Retinal pigment epithelial cell (primary cell): Measurements from ENCODE around the gene TNFAIP8.

Experiments
- DNase-seq: peaks from one replicate; pipeline ENCODE4 v3.0.0-alpha.2; 2010; ENCODE audit warnings: low read depth
- H3K4me3 ChIP-seq: 2 replicates; pipeline ENCODE4 v1.5.1; 2011; ENCODE audit warnings: mild to moderate bottlenecking, low read length, control low read depth, moderate library complexity
- CTCF ChIP-seq: conservative IDR thresholded peaks from 2 replicates; pipeline ENCODE4 v1.5.1; 2011; ENCODE audit warnings: low read depth, low read length, control low read depth, inconsistent platforms

The TNFAIP8 gene

DNA sequence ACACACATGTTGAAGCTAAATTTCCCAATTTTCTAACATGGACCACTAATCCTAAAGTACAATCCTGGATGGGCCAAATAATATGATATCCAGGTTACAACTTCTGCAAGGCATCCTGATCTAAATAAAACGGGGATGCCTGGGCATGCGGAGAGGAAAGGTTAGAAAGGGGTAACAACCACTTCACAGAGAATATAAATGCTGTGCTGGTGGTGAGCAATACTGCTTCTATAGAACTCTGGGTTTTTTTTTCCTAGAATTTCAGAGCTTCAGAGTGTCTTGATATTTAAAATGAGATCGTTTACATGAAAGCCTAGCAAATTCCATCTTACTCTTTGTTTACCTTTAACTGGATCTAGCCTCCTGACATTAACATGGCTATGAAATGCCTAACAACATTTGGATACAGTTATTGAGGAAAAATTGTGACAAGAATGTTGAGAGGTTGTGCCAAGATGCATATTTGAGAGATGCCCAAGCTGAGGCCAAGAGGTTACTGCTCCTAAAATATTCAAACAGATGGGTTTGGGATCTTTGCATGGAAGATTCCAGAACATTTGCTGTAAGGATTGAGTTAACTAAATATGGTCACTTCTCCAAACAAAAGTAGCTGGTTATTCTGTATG, 22.4 kb downstream of the TNFAIP8 start:
- TF ChIP-seq CTCF: no peak
- no peak for DNase-seq
- no peak overlapping the region for H3K4me3 ChIP-seq

DNA sequence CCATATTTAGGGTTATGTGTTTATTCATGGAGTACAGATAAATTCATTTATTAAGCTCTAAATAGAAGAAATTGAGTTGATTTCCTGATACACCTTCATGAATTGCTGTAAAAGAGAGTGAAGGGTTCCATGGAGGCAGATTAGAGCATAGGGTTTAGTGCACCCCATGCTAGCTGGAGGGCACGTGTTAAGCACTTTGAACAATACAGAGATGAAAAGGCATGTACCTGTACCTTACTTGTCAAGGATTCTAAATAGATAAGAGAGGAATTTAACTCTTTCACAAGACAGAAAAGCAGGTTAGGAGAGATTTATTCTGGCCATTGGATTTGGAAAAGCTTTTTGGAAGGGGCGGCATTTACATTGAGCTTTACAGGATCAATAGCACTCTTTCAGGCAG, 23.3 kb downstream of the TNFAIP8 start:
- TF ChIP-seq CTCF: no peak
- DNase-seq: no peak
- H3K4me3 ChIP-seq: no peak overlapping the region

GRCh38 chr5:119379942-119380547, 24.2 kb downstream of the TNFAIP8 start:
- TF ChIP-seq CTCF: no peak
- H3K4me3 ChIP-seq: no peak overlapping the region
- no peak for DNase-seq

DNA sequence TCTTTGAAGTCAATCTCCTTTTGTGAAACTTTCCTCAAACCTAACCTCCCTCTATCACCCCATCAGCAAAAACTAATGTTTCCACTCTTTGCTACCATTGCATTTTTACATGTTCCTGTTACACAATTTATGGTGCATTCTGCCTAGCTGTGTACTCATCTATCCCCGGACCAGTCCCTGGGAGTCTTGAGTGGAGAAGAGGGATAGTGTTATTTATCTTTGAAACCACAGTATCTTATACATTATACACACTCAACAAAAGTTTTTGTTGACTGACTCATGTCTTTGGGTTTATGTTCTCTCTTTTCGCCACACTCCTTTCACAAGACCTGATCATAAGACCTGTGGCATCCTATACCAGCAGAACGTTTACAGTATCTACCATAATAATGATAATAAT, 26.4 kb downstream of the TNFAIP8 start:
- no peak for DNase-seq
- TF ChIP-seq CTCF: no peak
- no peak overlapping the region for H3K4me3 ChIP-seq

DNA sequence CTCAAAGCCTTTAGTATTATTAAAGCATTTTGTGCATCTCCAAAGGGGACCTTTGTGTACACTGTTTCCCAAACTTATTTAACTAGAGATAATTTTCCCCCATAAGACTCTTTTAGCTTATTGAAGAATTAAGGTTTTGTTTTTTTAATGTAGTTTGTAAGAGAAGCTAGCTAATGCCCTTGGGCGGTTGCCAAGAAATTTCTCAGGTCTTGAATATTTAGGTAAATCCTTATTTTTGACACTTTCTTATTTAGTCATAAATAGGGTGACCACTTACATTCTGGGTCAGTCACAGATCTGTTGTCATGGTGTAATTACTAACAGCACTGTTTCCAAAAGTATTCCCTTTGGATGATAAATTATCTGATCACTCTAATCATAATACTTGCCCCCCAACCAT, 27.2 kb downstream of the TNFAIP8 start:
- TF ChIP-seq CTCF: no peak
- H3K4me3 ChIP-seq: no peak overlapping the region
- DNase-seq: no peak

GRCh38 chr5:119385136-119385535, 29.3 kb downstream of the TNFAIP8 start:
- no peak for DNase-seq
- TF ChIP-seq CTCF: no peak
- no peak overlapping the region for H3K4me3 ChIP-seq

DNA sequence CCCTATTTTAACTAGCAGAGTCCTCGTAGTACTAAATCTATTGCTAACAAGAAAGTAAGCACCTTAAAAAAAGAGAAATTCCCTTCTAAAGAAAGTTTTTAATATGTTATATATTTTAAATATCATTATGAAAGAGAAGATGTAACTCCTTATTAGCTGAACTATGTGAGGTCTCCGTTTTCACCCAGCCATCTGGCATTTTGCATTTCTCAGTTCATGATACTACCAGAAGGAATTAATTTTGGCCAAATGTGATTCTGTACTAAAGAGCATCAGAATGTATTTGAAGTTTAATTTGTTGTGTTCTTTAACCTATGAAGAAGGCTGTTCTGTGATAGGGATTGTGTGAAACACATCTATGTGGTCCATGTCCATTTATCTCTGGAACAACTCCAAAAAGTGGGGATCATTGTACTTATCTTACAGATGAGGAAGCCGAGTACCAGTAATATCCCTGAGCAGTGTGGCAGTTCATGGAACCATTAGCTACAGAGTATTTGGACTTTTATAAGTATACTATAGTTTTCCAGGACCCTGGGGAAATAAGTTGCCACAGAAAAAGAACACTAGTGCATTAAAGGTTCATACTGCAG, 29.8 kb downstream of the TNFAIP8 start:
- DNase-seq: no peak
- no peak for TF ChIP-seq CTCF
- H3K4me3 ChIP-seq: no peak overlapping the region
